A549 (cell line): ENCODE data around the gene GSKIP. TPM values are rescaled to one million over a fixed set of nuclear protein-coding genes. Genes with fewer than 3 reads are reported as not detected.
"Not testable (repeated sequence)": the region's sequence is repeated elsewhere in the genome, so short reads cannot be mapped to it uniquely, and the experiment has no call there.

Experiments used
- ATAC-seq, 2 experiments: fragments of 200-7000 bp in 1 of 2; fragments of >200 bp in 1 of 2; cut with Nextera tagmentation in 1 of 2; cut with Tn5 transposase in 1 of 2; 3 replicates each; pipeline versions ENCODE4 v1.8.0 to v1.9.1; 2018 to 2020; ENCODE audit warnings: mild to moderate bottlenecking in 1 of 2, moderate library complexity in 1 of 2
- CTCF ChIA-PET: fragments of 300-600 bp; sonication (Branson Sonifier 250); formaldehyde crosslinking; extraction: SDS; loops from one replicate; lab custom pipeline; 2021; ENCODE audit warnings: antibody characterized with exemption, inconsistent platforms; lab: Yijun Ruan, JAX
- POLR2A ChIA-PET: fragments of 350-600 bp; formaldehyde crosslinking; extraction: SDS; loops from one replicate; lab custom pipeline; 2021; ENCODE audit warnings: antibody characterized with exemption, inconsistent platforms; lab: Yijun Ruan, JAX
- DNase-seq, 2 experiments: peaks; one replicate each; pipeline versions ENCODE4 v3.0.0 to v3.0.0-alpha.2; 2011 to 2016; ENCODE audit warnings: low read depth in 1 of 2, low spot score in 1 of 2
- FAIRE-seq: peaks from 2 replicates; lab custom pipeline; 2011; peaks lifted over from hg19 to GRCh38; lab: Jason Lieb, UNC
- H3K27ac ChIP-seq, 2 experiments: fragments of >200 bp; sonication (Bioruptor Twin); formaldehyde crosslinking; 3 replicates each; pipeline ENCODE4 v1.5.1; 2016 to 2017
- H3K4me1 ChIP-seq: fragments of >200 bp; sonication (Bioruptor Twin); formaldehyde crosslinking; 3 replicates; pipeline ENCODE4 v1.6.1; 2016
- H3K4me2 ChIP-seq: fragments of >200 bp; sonication (Bioruptor Twin); formaldehyde crosslinking; 3 replicates; pipeline ENCODE4 v1.6.1; 2016
- H3K4me3 ChIP-seq: fragments of >200 bp; sonication (Bioruptor Twin); formaldehyde crosslinking; 3 replicates; pipeline ENCODE4 v1.5.1; 2016
- H3K9me3 ChIP-seq: fragments of >200 bp; sonication (Bioruptor Twin); formaldehyde crosslinking; 3 replicates; pipeline ENCODE4 v1.6.1; 2016
- BCL3 ChIP-seq: fragments of >200 bp; sonication (Bioruptor Twin); formaldehyde crosslinking; IDR thresholded peaks from 3 replicates; pipeline ENCODE4 v1.6.1; 2016
- CBX2 ChIP-seq: fragments of 200-600 bp; sonication (generic); IDR thresholded peaks from 2 replicates; pipeline ENCODE4 v1.6.1; 2016; ENCODE audit warnings: low read depth, mild to moderate bottlenecking, borderline replicate concordance
- CEBPB ChIP-seq, 2 experiments: fragments of >200 bp in 1 of 2; sonication (Bioruptor Twin) in 1 of 2; formaldehyde crosslinking in 1 of 2; IDR thresholded peaks; 2 replicates each; pipeline ENCODE4 v1.6.1; 2012 to 2016
- CHD2 ChIP-seq: fragments of 150-350 bp; IDR thresholded peaks from 2 replicates; pipeline ENCODE4 v1.6.1; 2014; ENCODE audit warnings: low read length; ENCODE audit not compliant: partially characterized antibody
- CHD4 ChIP-seq: fragments of 200-600 bp; sonication (generic); IDR thresholded peaks from 2 replicates; pipeline ENCODE4 v1.6.1; 2016; ENCODE audit warnings: antibody characterized with exemption, mild to moderate bottlenecking, borderline replicate concordance
- EHF ChIP-seq: fragments of 250-450 bp; sonication (Bioruptor Pico); IDR thresholded peaks from 2 replicates; pipeline ENCODE4 v1.5.0; 2020; ENCODE audit warnings: mild to moderate bottlenecking
- EHMT2 ChIP-seq: fragments of 200-600 bp; sonication (generic); IDR thresholded peaks from 2 replicates; pipeline ENCODE4 v1.6.1; 2016; ENCODE audit warnings: antibody characterized with exemption, low read depth, mild to moderate bottlenecking, moderate library complexity
- ELK1 ChIP-seq: fragments of 150-350 bp; IDR thresholded peaks from 2 replicates; pipeline ENCODE4 v1.6.1; 2014; ENCODE audit warnings: low read depth, mild to moderate bottlenecking, low read length
- EP300 ChIP-seq, 2 experiments: fragments of >200 bp; sonication (Bioruptor Twin); formaldehyde crosslinking; IDR thresholded peaks; 2 replicates in 1 of 2; 3 replicates in 1 of 2; pipeline ENCODE4 v1.6.1; 2016 to 2017
- ESRRA ChIP-seq: fragments of 150-350 bp; IDR thresholded peaks from 2 replicates; pipeline ENCODE4 v1.6.1; 2014; ENCODE audit warnings: mild to moderate bottlenecking, low read length, borderline replicate concordance
- FOSB ChIP-seq: fragments of 250-450 bp; sonication (Bioruptor Pico); IDR thresholded peaks from 2 replicates; pipeline ENCODE4 v1.5.0; 2020; ENCODE audit warnings: mild to moderate bottlenecking, moderate library complexity
- FOSL2 ChIP-seq, 2 experiments: fragments of 450-650 bp in 1 of 2; fragments of >200 bp in 1 of 2; sonication (Bioruptor Twin) in 1 of 2; formaldehyde crosslinking; IDR thresholded peaks; 2 replicates each; pipeline versions ENCODE4 v1.5.0 to v1.6.1; 2016 to 2020; ENCODE audit warnings: mild to moderate bottlenecking in 1 of 2, moderate library complexity in 1 of 2
- HDAC2 ChIP-seq: fragments of 200-600 bp; sonication (generic); IDR thresholded peaks from 2 replicates; pipeline ENCODE4 v1.6.1; 2016
- HES2 ChIP-seq: fragments of >200 bp; sonication (Bioruptor Twin); formaldehyde crosslinking; IDR thresholded peaks from 2 replicates; pipeline ENCODE4 v1.6.1; 2016
- HEYL ChIP-seq: fragments of 250-450 bp; sonication (Bioruptor Pico); IDR thresholded peaks from 2 replicates; pipeline ENCODE4 v1.8.0; 2021; ENCODE audit warnings: mild to moderate bottlenecking, moderate library complexity
- HOXA7 ChIP-seq: fragments of 250-450 bp; sonication (Bioruptor Pico); IDR thresholded peaks from 2 replicates; pipeline ENCODE4 v1.5.0; 2020; ENCODE audit warnings: mild to moderate bottlenecking, moderate library complexity
- HOXB13 ChIP-seq: fragments of 250-450 bp; sonication (Bioruptor Pico); IDR thresholded peaks from 2 replicates; pipeline ENCODE4 v1.5.0; 2020; ENCODE audit warnings: low read depth, mild to moderate bottlenecking, moderate library complexity
- HOXB5 ChIP-seq: fragments of 250-450 bp; sonication (Bioruptor Pico); IDR thresholded peaks from 2 replicates; pipeline ENCODE4 v1.5.0; 2020; ENCODE audit warnings: mild to moderate bottlenecking, moderate library complexity
- JUN ChIP-seq, 2 experiments: fragments of >200 bp; sonication (Bioruptor Twin); formaldehyde crosslinking; IDR thresholded peaks; 2 replicates in 1 of 2; 3 replicates in 1 of 2; pipeline ENCODE4 v1.6.1; 2016 to 2017
- KDM1A ChIP-seq: fragments of 200-600 bp; sonication (generic); IDR thresholded peaks from 2 replicates; pipeline ENCODE4 v1.6.1; 2016; ENCODE audit warnings: low read depth, mild to moderate bottlenecking
- MAX ChIP-seq: IDR thresholded peaks from 2 replicates; pipeline ENCODE4 v1.6.1; 2012
- NFE2L2 ChIP-seq: fragments of 150-350 bp; conservative IDR thresholded peaks from 2 replicates; pipeline ENCODE4 v1.6.1; 2014; ENCODE audit warnings: low read length
- NR3C1 ChIP-seq: fragments of >200 bp; sonication (Bioruptor Twin); formaldehyde crosslinking; IDR thresholded peaks from 3 replicates; pipeline ENCODE4 v1.6.1; 2017
- POLR2A ChIP-seq: IDR thresholded peaks from 2 replicates; pipeline ENCODE4 v1.6.1; 2012; ENCODE audit warnings: mild to moderate bottlenecking, low read length
- POLR2AphosphoS2 ChIP-seq: conservative IDR thresholded peaks from 2 replicates; pipeline ENCODE4 v1.6.1; 2012; ENCODE audit warnings: low read length, improper control_type of control experiment, inconsistent platforms
- RCOR1 ChIP-seq: fragments of 150-350 bp; IDR thresholded peaks from 2 replicates; pipeline ENCODE4 v1.6.1; 2014; ENCODE audit warnings: antibody characterized with exemption, low read length, low read depth
- RFX5 ChIP-seq: fragments of 450-650 bp; IDR thresholded peaks from 2 replicates; pipeline ENCODE4 v1.7.1; 2014; ENCODE audit warnings: antibody characterized with exemption, mild to moderate bottlenecking, moderate library complexity
- SREBF2 ChIP-seq: fragments of 450-650 bp; IDR thresholded peaks from 2 replicates; pipeline ENCODE4 v1.6.1; 2014; ENCODE audit warnings: mild to moderate bottlenecking, moderate library complexity
- TFCP2L1 ChIP-seq: fragments of 250-450 bp; sonication (Bioruptor Pico); IDR thresholded peaks from 2 replicates; pipeline ENCODE4 v1.5.0; 2021; ENCODE audit warnings: mild to moderate bottlenecking
- WGBS: methylation state at CpG from one replicate; pipeline ENCODE4 v1.1.6; 2017; ENCODE audit errors: missing lambda C conversion rate; 5-methylcytosine and 5-hydroxymethylcytosine counted together
- polyA plus RNA-seq, 4 experiments: library from polyadenylated mRNA; depleted of rRNA in 3 of 4; stranded (reverse); fragments of >200 nt; fragmentation: RNase III in 1 of 4; extraction: RNeasy Plus Mini Kit Qiagen cat#74134 plus additional on column Dnase treatment in 1 of 4; gene quantifications; 2 replicates in 3 of 4; 3 replicates in 1 of 4; pipeline ENCODE4 v1.2.3, GENCODE V29; 2011 to 2017
- TF ChIP-seq, protein P1 (sequence below): IDR thresholded peaks from 2 replicates; pipeline ENCODE4 v1.6.1; 2012; ENCODE audit warnings: low read depth, borderline replicate concordance

Gene GSKIP
- polyA plus RNA-seq, 2 of the 4 experiments (the other 2 are of a cell fraction): 30.9 to 57.8 TPM

- no peak for TF ChIP-seq CHD4
- TF ChIP-seq CHD2: no peak
- no peak for TF ChIP-seq FOSL2 (IDR thresholded peaks at IDR 0.05)
- TF ChIP-seq FOSL2 (CRISPR knock-in tag; IDR thresholded peaks at IDR 0.05): no peak
- TF ChIP-seq EHF: no peak
- no peak for TF ChIP-seq MAX
- no peak for TF ChIP-seq RCOR1
- no peak for TF ChIP-seq JUN (IDR thresholded peaks at IDR 0.05)
- no peak for TF ChIP-seq ESRRA
- no peak for TF ChIP-seq FOSB (CRISPR knock-in tag)
- no peak for TF ChIP-seq HOXB5 (CRISPR knock-in tag)
- TF ChIP-seq, all 56 proteins: peak for 0
Observed at GRCh38 chr14:96345669-96346068, 17.7 kb upstream of the GSKIP start (continued).

DNA sequence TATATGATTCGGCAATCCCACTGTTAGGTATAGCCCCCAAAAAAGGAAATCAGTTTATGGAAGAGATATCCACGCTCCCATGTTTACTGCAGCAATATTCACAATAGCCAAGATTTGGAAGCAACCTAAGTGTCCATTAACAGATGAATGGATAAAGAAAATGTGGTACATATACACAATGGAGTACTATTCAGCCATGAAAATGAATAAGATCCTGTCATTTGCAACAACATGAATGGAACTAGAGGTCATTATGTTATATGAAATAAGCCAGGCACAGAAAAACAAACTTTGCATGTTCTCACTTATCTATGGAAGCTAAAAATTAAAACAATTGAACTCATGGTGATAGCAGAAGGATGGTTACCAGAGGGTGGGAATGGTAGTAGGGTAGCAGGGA lies 15.4 kb upstream of the GSKIP start:
- H3K9me3 ChIP-seq, H3K4me3 ChIP-seq, H3K27ac ChIP-seq, FAIRE-seq, CTCF ChIA-PET, H3K4me2 ChIP-seq, ATAC-seq, DNase-seq, POLR2A ChIA-PET: not testable (repeated sequence)
- WGBS: 96% methylated on average over 2 of the region's 2 CpGs
- H3K4me1 ChIP-seq: peaks cover 14% of the 10 kb centered on the region

DNA sequence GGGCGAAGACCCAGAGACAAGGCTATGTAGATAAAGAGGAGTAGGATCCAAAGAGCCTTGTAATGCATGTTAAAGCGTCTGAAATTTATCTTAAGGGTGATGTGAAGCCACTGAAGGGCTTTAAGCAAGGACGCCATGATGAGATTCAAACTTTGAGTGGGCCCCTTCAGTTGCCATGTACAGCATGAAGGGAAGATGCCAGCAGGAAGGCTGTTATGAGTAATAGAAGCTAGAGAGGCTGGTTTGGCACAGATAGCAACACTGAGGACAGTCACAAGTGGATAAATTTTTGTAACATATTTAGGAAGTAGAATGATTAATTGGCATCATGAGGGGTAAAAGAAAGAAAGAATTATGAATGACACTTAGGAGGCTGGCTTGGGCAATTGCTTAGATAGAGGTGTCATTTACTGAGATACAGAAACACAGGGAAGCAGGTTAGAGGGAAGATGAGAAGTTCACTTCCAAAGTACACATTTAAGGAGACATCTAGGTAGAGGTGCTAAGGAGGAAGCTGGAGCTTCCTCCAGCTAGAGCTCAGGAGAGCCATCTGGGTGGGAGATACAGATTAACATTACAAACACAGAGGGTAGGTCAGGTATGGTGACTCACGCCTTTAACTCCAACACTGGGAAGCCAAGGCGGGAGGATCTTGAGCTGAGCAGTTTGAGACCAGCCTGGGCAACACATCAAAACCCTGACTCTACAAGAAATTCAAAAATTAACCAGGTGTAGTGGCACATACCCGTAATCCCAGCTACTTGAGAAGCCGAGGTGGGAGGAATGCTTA lies 13.8 kb upstream of the GSKIP start:
- WGBS: 89% methylated on average over 7 of the region's 7 CpGs
- Histone ChIP-seq H3K27ac (no peak overlapping the region), H3K4me1 (no peaks in the 10 kb centered on the region; the same call in 2 of the 3 replicates), H3K9me3 (no peaks in the 10 kb centered on the region), H3K4me2 (no peak overlapping the region), H3K4me3 (no peak overlapping the region)
- no peak for TF ChIP-seq CBX2
- TF ChIP-seq RFX5: no peak
- no peak for TF ChIP-seq TFCP2L1 (CRISPR knock-in tag)
- TF ChIP-seq NFE2L2: no peak
- TF ChIP-seq NR3C1: no peak
- TF ChIP-seq POLR2AphosphoS2: no peak
- TF ChIP-seq EP300 (IDR thresholded peaks at IDR 0.05): no peak
- TF ChIP-seq EHMT2: no peak
- DNase-seq: no peak
- ATAC-seq: peak; percentile 19 to 28; a peak in 1 of 6 replicates
- CTCF ChIA-PET: interaction anchor here (0.6 kb wide), 1 partner anchor 62 kb away, joined by 3 read pairs; no protein-coding TSS in a partner anchor
- FAIRE-seq: no peak
- POLR2A ChIA-PET: no interaction called here

GRCh38 chr14:96351986-96352385 lies 11.3 kb upstream of the GSKIP start:
- ATAC-seq (0 out of 6 replicates have a peak, but pooled peaks of 1 of the 2 experiments have one; percentile 23), DNase-seq (peak in 1 of 2 experiments; percentile 2), FAIRE-seq (no peak)
- no peak for TF ChIP-seq HEYL (CRISPR knock-in tag)
- TF ChIP-seq SREBF2: no peak
- no peak for TF ChIP-seq NFE2L2
- no peak for TF ChIP-seq HOXA7 (CRISPR knock-in tag)
- no peak for TF ChIP-seq HDAC2
- TF ChIP-seq CEBPB (IDR thresholded peaks at IDR 0.05): no peak
- TF ChIP-seq POLR2A: no peak
- TF ChIP-seq, protein P1, sequence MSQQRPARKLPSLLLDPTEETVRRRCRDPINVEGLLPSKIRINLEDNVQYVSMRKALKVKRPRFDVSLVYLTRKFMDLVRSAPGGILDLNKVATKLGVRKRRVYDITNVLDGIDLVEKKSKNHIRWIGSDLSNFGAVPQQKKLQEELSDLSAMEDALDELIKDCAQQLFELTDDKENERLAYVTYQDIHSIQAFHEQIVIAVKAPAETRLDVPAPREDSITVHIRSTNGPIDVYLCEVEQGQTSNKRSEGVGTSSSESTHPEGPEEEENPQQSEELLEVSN: no peak
- no peak for TF ChIP-seq ELK1
- TF ChIP-seq BCL3: no peak
- TF ChIP-seq HOXB13 (CRISPR knock-in tag): no peak
- no peak for TF ChIP-seq HES2
- no peak for TF ChIP-seq KDM1A
- POLR2A ChIA-PET: no interaction called here
- 86% methylated on average over 3 of the region's 3 CpGs for WGBS
- Histone ChIP-seq H3K4me3 (no peak overlapping the region), H3K27ac (no peak overlapping the region), H3K9me3 (no peaks in the 10 kb centered on the region), H3K4me2 (no peak overlapping the region), H3K4me1 (no peaks in the 10 kb centered on the region)
- CTCF ChIA-PET: interaction anchor here (1.0 kb wide), 1 partner anchor 20 kb away, joined by 4 read pairs; no protein-coding TSS in a partner anchor
